Stimulated activated CD4-positive, alpha-beta T cell treated with anti-CD3 and anti-CD28 coated beads, Interleukin-4, amount 100 ng/mL, for 24 hours (primary cell): ENCODE data around the gene CNMD.

Experiments used
- DNase-seq: peaks from one replicate; pipeline ENCODE4 v3.0.0-alpha.2; 2020

Gene CNMD

GRCh38 chr13:52739468-52740071 is at the start of gene CNMD:
CNMD (minus strand) TSS chr13:52739820; CDS start chr13:52739701, 119 bp downstream.
- no peak for DNase-seq

- DNase-seq: no peak
These were observed 48.4 kb upstream of the CNMD start for GRCh38 chr13:52788011-52788410.

GRCh38 chr13:52787235-52787634 is 47.6 kb upstream of the CNMD start:
- no peak for DNase-seq

GRCh38 chr13:52786766-52787165 is 47.1 kb upstream of the CNMD start:
- no peak for DNase-seq

- no peak for DNase-seq
These were observed 46.1 kb upstream of the CNMD start for GRCh38 chr13:52785739-52786138.

- DNase-seq: no peak
These were observed 45.1 kb upstream of the CNMD start for GRCh38 chr13:52784591-52785340.

GRCh38 chr13:52783943-52784342 is 44.3 kb upstream of the CNMD start:
- no peak for DNase-seq

- DNase-seq: no peak
These were observed 43.1 kb upstream of the CNMD start for GRCh38 chr13:52782471-52783448.

- no peak for DNase-seq
These were observed 41.0 kb upstream of the CNMD start for GRCh38 chr13:52780611-52781010.

GRCh38 chr13:52780092-52780491 is 40.5 kb upstream of the CNMD start:
- no peak for DNase-seq

- DNase-seq: no peak
These were observed 39.5 kb upstream of the CNMD start for GRCh38 chr13:52779103-52779502.

- no peak for DNase-seq
These were observed 37.1 kb upstream of the CNMD start for GRCh38 chr13:52776726-52777125.

GRCh38 chr13:52775511-52775910 is 35.9 kb upstream of the CNMD start:
- DNase-seq: no peak

GRCh38 chr13:52767949-52768516 is 28.4 kb upstream of the CNMD start:
- no peak for DNase-seq

GRCh38 chr13:52765611-52766390 is 26.2 kb upstream of the CNMD start:
- no peak for DNase-seq

GRCh38 chr13:52760077-52760476 is 20.5 kb upstream of the CNMD start:
- no peak for DNase-seq

GRCh38 chr13:52758114-52758513 is 18.5 kb upstream of the CNMD start:
- no peak for DNase-seq

- DNase-seq: no peak
These were observed 11.6 kb upstream of the CNMD start for GRCh38 chr13:52751196-52751595.

- DNase-seq: no peak
These were observed 11.1 kb upstream of the CNMD start for GRCh38 chr13:52750713-52751112.

GRCh38 chr13:52749419-52749818 is 9.8 kb upstream of the CNMD start:
- no peak for DNase-seq

- DNase-seq: no peak
These were observed 6.5 kb upstream of the CNMD start for GRCh38 chr13:52746141-52746540.

- no peak for DNase-seq
These were observed 5.3 kb upstream of the CNMD start for GRCh38 chr13:52744842-52745375.
